Stimulated activated CD8-positive, alpha-beta memory T cell treated with anti-CD3 and anti-CD28 coated beads, Interleukin-4, amount 100 ng/mL, for 24 hours (primary cell): ENCODE data around the gene CDH4.
"Not testable (repeated sequence)": the region's sequence is repeated elsewhere in the genome, so short reads cannot be mapped to it uniquely, and the experiment has no call there.

ENCODE experiments used
- DNase-seq: peaks from one replicate; pipeline ENCODE4 v3.0.0-alpha.2; 2020; ENCODE audit warnings: low read depth

Gene CDH4

DNA sequence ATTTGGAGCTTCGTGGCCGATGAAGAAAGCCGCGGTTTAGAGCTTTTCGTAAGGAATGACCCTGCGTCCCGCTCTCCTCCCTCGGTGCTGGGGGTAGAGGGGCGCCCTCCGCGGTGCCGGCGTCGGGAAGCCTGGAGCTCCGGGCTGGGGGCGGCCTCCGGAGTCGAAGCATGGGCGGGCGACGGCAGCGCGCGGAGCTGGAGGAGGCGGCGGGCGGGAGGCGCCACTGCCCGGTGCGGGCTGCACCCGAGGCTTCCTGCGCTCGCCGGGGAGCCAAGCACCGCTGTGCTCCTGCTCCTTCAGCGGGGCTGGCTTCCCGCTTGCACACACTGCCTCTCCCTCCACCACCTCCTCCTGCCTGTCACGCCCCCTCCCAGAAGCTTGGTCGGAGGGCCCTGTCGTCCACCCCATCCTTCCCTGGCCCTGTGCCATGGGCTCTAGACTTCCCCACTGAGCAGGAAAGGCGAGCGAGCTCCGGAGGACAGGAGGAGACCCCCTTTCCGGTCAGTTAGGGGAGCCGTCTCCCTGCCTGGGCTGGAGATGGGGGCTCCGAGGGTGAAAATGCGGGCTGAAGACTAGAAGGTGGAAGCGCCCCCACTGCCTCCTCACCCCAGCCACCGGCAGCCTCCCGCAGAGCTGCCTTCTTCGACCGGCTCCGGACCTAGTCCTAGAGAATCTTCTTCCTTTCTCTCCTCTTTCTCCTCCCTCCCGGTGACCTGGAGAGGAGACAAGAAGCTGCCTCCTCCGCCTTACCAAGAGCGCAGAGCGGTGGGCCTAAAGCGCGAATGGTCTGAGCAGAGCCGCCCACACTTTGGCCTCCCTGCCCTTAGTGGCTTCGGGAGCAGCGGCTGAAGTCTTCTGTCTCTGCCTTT is 1.8 kb downstream of the CDH4 start:
- DNase-seq, result no peak

DNA sequence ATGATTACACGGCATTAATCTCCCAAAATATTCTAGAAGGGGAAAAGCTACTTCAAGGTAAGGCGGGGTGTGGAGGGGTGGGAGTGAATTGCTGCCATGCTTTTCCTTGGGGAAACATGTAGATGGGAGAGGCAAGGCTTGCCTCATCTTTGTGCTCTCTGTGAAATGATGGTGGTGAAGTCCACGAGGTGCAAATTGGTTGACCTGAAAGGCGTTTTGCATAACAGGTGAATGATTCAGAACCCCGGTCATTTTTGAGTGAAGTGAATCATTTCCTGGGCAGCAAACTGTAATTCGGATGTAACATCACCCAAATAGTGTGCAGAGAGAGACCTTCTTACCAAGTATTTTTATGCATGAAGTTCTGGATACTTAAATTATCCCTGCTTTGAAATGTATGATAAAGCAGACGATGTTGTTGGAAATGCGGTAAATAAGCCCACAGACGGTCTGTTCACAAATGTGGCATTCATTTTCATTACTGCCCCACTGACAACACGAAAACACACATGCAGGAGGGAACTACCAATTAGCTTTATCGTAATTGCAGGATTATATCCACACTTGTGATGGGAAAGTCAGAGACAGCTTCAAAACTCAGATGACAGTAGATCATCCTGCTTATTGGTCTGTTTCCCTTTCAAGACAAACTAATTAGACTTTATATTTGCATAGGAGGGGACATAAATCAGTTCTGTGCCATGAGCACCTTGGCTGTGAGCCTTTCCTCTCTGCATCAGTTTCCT is 3.0 kb downstream of the CDH4 start:
- no peak for DNase-seq

DNA sequence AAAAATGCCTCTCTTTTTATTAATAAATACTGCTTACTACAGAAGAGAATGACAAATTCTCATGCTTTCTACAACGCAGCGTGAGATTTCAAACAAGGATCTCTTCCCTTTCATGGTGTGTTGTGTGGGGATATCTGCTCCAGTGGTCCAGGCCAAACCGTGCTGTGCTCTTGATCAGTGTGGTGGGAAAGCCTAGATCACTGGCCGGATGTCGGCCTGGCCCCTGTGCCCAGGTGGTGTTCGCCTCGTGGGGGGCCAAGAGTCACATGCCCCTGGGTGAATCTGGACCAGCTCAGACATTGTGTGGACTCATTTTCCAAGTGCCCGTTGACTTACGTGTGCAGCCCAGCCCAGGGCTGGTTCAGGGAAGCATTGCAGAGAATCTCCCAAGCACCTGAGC is 4.3 kb downstream of the CDH4 start:
- no peak for DNase-seq

DNA sequence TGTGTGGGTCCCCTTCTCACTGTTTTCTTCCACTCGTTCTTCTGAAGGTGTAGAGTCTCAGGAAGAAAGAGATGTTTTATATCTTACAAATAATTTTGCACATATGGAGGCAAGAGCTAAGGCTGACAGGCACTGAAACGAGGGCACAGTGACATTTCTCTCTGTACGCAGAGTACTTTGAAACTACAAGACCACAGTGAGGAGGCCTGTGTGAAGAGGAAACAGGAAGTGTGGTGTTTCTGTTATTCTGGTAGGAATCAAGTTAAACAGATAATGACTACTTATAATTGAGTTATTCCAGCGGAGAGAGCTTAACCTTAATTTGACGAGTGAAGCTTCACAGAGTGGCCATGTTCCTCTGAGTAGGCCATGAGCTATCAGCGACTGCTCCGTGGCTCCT is 4.8 kb downstream of the CDH4 start:
- DNase-seq, result no peak

DNA sequence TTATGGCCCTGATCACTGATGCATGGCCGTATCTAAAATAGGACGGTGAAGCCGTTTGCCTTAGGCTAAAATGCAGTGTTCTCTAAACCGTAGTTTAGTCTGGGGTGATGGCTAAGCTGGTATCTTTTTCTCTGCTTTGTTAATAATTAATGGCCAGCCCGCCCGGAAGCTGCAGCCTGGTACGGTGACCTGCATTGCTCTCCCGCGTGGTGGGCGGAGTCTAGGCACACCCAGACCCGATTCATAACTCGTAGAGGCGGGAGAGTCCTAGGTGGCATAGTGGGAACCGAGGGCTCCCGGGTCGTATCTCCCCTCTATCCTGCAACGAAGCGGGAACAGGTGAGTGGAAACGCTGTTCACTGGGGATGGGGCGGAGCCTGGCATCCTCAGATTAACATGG is 5.5 kb downstream of the CDH4 start:
- DNase-seq, result no peak

DNA sequence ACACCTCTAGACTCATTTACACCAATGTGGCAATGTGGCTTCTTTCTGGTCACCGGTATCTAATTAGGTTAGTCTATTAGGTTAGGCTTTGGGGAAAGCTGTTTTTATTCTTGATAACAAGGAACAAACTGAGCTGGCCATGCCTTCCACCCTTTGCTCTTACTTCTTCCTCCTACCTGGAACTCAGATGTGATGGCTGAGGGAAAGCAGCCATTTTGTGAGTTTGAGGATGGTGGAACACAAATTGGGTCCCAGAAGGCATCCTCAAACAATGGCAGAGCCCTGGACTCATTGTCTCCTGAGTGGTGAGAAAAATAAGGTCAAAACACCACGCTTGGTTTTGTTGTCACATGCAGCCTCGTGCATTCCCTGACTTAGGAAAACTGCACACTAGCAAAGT is 7.7 kb downstream of the CDH4 start:
- no peak for DNase-seq

DNA sequence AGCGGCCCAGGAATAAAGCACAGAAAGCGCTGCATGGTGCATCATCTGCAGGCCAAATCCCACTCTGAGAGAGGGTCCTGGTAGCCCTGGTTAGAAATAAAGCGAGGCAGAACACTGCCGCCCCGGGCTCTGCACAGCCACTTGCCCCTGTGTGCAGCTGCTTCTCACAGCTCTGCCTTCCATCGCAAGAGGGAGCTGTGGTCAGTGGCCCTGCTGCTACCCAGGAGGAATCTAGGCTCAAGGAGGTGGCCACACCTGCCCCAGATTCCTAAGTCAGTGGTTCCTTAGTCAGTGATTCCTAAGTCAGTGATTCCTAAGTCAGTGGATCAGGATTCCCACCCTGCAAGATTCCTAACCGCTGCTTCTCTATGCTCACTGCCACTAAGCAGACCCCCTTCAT is 8.8 kb downstream of the CDH4 start:
- DNase-seq, result no peak

DNA sequence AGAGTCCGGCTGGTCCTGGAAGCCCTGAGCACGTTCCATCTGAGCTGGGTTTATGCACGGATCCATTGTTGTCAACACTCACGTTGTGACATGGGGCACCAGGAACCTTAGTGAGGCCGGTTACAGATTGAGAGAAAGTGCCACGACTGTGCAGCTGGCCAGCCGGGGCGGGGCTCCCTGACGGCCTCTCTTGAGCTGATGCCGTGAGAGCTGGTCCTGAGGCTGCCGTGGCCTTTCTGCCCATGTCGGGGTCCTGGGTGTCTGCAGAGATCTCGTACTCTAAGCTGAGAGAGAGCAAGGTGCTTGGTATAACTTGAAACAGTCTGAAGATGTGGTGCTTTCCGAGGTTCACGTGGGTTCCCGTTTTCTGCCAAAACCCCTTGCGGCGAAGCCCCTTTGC is 10.0 kb downstream of the CDH4 start:
- DNase-seq, result no peak

DNA sequence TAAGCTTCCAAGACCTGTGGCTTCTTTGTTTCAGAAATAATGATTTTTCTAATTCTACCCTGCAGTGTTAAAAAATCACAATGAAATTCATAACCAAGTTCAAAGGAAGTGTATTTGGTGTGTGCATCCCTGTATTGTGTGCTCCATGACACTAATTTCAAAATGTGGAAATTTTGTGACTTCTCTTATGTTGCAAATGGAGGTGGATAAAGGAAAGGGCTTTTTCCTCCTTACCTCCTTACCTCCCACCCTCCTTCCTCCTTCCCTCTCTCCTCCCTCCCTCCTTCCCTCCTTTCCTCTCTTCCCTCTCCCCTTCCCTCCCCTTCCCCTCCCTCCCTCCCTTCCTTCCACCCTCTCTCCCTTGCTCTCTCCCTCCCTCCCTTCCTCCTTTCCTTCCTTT is 10.5 kb downstream of the CDH4 start:
- no peak for DNase-seq

DNA sequence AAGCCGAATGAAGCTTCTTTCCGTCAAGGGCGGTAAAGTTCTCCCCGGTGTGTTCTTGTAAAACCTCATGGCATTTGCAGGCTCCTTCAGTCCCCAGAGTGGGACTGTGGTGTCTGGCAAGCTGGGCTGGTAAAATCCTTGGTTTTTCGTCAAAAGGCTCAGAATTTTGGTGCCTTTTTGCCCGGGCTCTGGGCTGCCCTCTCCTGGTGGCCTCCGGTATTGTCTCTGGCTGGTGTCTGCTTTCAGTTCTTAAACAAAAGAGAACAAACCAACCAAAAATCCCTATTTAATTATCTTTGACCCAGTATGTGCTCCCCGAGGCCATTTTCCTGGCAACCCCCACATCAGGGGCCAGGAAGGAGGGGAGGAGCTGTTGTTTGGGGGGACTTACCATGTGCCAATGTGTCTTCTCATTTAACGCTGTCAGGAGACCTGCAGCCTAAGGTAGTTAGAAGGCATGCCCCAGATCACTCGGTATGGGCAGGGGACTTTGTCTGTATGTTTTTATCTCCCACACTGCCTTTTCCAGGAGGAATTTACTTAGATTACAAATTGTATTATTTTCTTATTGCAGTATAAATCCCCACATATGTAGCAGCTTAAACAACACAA is 11.1 kb downstream of the CDH4 start:
- DNase-seq, result peak; percentile 22

DNA sequence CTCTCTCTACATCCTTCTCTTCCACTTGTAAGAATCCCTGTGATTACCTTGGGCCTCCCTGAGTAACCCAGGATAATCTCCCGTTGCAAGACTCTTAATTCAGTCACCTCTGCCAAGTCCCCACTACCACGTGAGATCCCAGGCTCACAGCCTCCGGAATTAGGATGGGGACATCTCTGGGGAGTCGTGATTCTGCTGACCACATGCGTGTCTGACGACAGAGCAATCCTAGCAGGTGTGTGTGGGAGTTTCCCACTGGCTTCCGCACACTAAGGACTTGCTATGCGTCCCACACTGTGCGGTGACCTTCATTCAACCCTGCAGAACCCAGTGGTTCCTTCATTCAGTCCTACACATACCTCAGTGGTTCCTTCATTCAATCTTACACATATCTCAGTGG is 11.9 kb downstream of the CDH4 start:
- DNase-seq, result no peak

DNA sequence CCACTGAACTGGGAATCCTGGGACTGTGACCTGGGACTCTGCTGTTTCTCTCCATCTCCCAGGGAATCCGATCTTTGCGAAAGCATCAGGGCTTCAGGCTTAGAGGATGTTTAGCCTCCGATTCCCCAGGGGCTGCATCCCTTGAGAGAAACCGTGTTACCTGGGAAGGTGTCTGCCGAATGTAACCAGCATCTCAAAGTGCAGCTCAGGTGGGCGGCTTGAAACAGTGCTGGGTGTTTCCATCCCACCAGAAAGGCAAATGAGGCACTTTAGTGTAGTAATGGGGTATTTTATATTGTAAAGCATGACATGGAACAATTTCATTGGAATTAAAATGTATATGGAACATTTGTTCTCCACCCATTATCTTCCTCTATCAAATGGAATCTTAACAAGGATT is 15.2 kb downstream of the CDH4 start:
- DNase-seq, result no peak

DNA sequence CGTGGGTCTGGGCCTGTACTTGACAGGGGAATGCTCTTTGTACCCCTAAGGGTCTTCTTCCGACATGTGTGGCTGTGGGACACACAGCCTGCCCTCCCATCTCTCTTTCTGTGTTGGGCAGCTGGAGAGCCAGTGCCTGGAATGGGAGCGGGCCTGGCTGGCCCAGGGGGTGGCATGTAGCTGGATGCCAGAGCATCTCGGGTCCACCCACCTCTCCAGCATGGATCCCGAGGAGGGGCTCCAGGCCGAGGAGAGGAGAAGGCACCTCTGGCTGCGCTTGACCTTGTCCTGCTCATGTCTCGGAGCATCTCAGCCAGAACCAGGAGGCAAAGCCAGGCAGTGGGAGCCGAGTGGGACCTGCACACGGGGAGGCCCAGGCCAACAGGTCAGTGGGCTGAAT is 16.0 kb downstream of the CDH4 start:
- no peak for DNase-seq

DNA sequence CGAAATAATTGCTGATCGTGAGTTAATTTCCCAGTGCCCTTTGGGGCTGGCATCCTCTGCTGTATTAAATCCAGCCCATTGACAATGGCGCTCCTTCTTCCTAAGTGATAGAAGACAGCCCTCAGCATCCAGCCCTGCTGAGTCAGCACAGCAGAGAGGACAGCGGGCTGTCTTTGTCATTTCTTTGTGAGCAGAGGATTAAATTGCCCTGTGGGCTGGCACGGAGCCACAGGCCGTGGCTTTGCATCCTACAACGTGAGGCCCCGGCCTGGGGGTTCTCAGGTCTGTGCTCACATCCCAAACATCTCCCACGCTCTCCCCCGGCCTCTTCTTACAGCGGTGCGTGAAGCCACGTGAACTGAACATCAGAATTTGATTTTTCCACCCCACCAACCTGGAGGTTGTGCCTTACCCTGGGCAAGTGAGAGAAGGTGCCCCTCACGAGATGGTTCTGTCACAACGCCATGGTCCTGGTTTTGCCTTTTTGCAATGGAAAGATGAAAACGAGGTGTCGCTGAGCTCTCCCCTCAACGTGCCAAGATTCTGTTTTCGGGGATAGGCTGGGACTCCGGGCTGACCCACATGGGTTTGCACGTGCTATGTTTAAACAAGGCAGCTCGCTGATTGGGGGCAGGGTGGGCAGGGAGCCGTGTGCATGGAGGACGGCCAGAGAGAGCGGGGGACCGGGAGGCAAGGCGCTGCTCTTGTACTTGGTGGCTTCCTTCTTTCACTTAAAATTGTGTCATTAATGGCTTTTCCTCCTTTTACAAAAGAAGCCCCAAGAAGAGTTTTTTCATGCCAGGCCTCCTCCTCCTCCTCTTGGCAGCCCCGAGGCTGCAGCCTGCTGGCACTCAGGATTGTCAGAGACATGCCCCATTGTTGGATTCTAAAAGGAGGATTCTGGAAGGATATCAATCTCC is 19.5 kb downstream of the CDH4 start:
- DNase-seq, result no peak

DNA sequence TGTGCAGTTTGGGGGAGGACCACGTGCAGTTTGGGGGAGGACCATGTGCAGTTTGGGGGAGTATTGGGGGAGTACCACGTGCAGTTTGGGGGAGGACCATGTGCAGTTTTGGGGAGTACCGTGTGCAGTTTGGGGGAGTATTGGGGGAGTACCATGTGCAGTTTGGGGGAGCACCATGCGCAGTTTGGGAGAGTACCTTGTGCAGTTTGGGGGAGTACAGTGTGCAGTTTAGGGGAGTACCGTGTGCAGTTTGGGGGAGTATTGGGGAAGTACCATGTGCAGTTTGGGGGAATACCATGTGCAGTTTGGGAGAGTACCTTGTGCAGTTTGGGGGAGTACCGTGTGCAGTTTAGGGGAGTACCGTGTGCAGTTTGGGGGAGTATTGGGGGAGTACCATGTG is 21.0 kb downstream of the CDH4 start:
- not testable (repeated sequence) for DNase-seq

DNA sequence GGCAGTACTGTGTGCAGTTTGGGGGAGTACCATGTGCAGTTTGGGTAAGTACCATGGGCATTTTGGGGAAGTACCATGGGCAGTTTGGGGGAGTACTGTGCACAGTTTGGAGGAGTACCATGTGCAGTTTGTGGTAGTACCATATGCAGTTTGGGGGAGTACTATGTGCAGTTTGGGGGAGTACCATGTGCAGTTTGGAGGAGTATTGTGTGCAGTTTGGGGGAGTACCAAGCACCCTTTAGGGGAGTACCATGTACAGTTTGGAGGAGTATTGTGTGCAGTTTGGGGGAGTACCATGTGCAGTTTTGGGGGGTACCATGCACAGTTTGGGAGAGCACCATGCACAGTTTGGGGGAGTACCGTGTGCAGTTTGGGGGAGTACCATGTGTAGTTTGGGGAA is 21.6 kb downstream of the CDH4 start:
- not testable (repeated sequence) for DNase-seq

DNA sequence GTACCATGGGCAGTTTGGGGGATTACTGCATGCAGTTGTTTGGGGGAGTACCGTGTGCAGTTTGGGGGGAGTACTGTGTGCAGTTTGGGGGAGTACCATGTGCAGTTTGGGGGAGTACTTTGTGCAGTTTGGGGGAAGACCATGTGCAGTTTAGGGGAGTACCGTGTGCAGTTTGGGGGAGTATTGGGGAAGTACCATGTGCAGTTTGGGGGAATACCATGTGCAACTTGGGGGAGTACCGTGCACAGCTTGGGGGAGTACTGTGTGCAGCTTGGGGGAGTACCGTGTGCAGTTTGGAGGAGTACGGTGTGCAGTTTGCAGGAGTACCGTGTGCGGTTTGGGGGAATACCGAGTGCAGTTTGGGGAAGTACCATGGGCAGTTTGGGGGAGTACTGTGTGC is 22.3 kb downstream of the CDH4 start:
- DNase-seq, result no peak

DNA sequence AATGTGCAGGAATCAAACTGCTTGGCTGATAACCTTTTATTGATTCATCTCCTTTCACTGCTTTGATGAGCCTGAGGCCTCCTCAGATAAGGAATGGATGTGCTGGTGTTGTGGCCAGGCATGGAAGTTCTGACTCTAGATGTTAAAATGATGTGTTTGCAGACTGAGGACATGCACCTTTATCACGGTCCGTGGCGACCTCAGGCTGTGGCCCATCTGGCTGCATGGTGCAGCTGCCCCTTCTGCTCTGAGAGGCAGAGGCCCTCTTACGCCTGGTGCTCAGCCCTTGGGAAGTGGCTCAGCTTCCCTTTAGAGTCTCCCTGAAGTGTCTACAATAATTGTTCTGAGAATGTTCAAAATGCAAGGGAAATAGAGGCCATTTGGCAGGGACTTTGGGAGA is 26.2 kb downstream of the CDH4 start:
- no peak for DNase-seq

DNA sequence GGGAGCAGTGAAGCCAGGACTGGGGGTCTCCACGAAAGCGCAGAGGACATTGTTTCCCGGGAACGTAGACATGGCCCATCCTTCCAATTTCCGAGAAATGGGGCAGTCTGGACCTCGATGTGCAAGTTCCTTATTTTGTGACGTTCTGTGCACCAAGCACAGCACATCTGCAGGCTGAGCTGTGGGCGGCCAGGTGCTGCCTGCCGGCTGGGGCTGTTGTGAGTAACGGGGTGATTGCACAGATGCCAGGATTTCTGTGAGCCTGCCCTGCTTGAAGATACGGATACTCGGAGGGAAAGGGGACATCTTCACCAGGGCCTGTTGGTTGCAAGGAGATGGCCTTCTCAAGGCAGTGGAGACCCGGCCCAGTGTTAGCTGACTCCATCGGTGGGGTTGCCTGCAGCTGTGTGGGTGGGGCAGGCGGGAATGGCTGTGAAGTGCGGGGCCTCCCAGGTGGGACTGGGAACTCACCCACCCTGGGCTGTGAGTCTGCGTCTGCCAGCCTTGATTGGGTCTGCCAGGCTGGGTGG is 27.6 kb downstream of the CDH4 start:
- DNase-seq, result no peak

DNA sequence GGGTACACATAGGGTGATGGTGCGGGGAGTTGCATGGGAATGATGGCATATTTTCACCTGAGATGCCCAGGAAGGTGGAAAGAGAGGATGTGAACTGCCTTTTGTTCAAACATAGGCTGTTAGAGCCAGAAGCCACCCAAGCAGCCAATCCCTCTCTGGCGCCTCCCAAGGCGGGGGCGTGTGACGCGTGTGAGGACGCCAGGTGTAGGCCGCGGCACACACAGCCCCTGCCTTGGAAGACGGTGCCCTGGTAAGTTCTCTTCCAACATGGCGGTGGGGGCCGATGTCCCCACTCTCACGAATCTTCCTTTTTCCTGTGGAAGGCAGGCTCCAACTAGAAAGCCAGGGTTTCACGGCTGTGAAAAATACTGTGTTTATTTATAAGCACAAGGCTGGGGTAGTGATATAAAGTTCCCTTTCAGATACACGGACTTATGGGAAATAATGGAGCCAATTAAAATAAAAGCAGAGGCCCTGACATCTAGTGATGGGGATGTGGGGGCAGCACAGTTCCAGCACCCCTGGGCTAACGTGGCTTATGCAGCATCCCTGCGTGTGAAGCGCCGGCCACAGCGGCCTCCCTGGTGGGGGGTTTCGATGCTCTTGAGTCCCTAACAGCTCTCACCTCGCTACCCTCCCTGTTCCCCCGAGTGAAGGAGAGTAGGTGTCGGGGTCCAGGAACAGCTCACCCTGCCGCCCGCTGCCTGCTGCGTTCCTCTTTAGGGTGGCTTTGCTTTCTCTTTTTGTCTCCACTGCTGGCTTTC is 28.3 kb downstream of the CDH4 start:
- DNase-seq, result no peak

DNA sequence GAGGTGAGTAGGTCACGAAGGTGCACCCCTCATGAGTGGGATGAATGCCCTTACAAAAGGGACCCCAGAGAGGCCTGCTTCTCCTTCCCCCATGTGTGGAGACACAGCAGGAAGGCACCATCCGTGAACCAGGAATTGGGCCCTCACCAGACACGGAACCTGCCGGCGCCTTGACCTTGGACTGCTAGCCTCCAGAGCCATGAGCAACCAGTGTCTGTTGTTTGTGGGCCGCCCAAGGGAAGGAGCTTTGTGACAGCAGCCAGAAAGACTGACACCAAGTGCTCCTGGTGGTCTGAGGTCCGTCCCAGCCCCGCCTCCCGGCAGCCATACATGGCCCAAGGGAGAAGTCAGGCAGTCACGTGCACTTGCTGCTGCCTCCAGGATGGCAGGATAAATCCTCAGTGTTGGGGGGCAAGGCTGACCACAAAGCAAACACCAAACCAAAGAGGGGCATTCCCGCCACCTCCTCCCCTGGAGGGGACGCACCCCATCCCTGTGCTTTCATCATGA is 29.3 kb downstream of the CDH4 start:
- no peak for DNase-seq
